Lower leg skin (tissue), 3 donors: Measurements from ENCODE around the gene DUSP15.

Experiments
- CTCF ChIP-seq, 3 donors: fragments of 450-650 bp; IDR thresholded peaks; one replicate each; pipeline ENCODE4 v1.5.1; 2016; ENCODE audit warnings: antibody characterized with exemption in 3 of 3, mild to moderate bottlenecking in 3 of 3, moderate library complexity in 2 of 3
- POLR2A ChIP-seq, 2 donors: fragments of 450-650 bp; IDR thresholded peaks; one replicate each; pipeline ENCODE4 v1.6.1; 2016 to 2017; ENCODE audit warnings: antibody characterized with exemption in 2 of 2, mild to moderate bottlenecking in 1 of 2, moderate library complexity in 1 of 2

- TF ChIP-seq CTCF (IDR thresholded peaks at IDR 0.05) (no peak), POLR2A (IDR thresholded peaks at IDR 0.05) (no peak)
These were observed 39.9 kb upstream of the DUSP15 start for GRCh38 chr20:31910071-31910803.
